Fibroblast of gingiva (primary cell): ENCODE results near the gene CIBAR2.
A peak's percentile ranks its signal among the peaks of the same experiment; 100 is the strongest.

ENCODE experiments used
- DNase-seq: peaks from one replicate; pipeline ENCODE4 v3.0.0-alpha.2; 2011; ENCODE audit warnings: low read depth

CIBAR2 gene

GRCh38 chr16:85103114-85104079, 8.9 kb downstream of the CIBAR2 start:
- no peak for DNase-seq

GRCh38 chr16:85101956-85102630, 10.2 kb downstream of the CIBAR2 start:
- no peak for DNase-seq

DNA sequence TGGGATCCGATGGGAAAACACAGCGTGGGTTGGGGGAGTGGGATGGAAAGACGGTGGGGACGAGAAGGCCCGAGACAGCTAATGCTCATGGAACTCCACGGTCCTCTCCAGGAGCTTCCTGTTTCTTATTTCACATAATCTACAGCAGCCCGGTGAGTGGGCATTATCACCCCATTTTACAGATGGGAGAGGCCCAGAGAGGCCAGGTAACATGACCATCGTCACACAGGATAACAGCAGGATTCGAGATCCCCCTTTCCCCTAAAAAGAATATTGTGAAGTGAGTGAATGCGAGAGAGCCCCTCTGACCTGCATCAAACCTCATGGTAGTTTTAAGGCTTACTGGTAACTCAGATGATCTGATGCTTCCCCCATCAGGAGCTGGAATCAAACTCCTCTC, 12.0 kb downstream of the CIBAR2 start:
- no peak for DNase-seq

DNA sequence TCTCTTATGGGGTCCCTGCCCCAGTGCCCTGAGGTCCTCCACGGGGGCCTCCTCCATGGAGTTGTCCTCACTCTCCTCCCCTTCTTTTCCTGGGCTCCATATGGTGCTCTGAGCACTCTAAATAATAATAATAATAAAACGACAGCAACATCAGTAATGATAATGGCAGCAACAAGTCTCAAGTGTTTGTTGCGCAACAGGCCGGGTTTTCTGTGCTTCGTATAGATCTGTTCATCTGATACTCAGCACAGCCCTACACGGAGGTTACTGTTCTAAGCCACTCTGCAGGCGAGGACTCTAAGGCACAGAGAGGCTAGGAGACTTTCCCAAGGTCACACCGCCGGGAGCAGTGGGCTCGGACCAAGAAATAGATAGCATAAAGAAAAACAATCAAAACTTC, 13.7 kb downstream of the CIBAR2 start:
- DNase-seq, result no peak

DNA sequence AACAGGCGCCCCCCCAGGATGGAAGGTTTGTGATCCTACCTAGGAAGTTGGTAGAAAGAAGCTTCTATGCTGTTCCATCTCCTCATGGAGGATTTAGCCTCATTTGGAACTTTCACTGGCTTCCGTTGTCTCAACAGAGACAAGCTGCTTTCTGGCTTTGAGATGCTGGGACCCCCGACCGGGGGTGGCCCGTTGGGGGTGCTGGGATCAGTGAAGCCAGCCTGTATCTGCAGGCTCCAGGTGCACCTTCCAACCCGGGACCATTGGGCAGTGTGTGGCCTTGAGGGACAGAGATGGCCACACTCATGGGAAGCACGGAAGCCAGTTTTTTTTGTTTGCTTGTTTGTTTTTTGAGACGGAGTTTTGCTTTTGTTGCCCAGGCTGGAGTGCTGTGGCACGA, 15.4 kb downstream of the CIBAR2 start:
- DNase-seq, result no peak

DNA sequence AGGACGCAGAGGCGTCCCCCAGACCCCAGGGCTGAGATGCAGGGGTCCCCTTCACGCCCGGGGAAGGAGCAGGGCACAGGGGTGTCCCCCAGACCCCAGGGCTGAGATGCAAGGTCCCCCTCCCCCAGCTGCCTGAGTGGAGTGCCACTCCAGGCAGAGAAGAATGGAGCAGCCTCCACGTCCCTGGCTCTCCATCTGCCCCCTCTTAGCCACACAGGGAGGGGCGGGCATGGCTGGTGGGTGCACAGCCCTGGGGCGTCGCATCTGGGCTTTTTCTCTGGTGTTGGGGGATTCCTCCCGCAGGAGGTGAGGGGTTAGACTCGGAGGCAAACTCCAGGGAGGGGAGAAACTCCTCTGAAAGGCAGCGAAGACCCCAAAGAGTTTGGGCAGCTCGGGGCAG, 17.5 kb downstream of the CIBAR2 start:
- no peak for DNase-seq

DNA sequence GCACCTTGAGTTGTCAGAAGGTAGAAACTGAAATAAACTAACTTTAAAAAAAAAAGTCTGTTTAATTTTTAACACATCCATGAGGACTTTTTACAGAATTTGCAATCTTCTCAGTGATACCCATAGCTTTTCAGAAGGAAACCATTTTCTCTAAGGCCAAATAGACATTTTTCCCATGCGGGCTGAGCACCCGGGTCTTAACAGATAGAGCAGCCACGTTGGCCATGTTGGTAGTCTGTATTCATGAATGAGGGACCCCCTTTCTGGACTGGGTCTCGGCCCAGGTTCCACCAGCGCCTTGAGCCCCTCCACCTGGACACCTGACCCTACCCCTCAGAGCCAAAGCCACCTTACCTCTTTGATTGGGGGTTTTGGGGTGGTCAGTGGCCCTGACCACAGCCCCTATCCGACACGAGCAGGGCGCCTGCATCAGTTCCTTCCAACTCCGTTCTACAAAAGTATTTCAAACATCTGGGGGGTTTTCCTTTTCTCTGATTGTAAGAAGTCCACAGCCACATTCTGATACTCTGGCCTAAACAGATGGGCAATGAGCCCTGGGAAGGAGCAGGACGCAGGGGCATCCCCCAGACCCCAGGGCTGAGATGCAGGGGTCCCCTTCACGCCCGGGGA, 18.0 kb downstream of the CIBAR2 start:
- no peak for DNase-seq

- DNase-seq, result no peak
Observed at GRCh38 chr16:85093705-85094104, 18.6 kb downstream of the CIBAR2 start.

- DNase-seq, result no peak
Observed at GRCh38 chr16:85092851-85093250, 19.4 kb downstream of the CIBAR2 start.

- no peak for DNase-seq
Observed at GRCh38 chr16:85092309-85092708, 20.0 kb downstream of the CIBAR2 start.

GRCh38 chr16:85091522-85091910, 20.8 kb downstream of the CIBAR2 start:
- no peak for DNase-seq

DNA sequence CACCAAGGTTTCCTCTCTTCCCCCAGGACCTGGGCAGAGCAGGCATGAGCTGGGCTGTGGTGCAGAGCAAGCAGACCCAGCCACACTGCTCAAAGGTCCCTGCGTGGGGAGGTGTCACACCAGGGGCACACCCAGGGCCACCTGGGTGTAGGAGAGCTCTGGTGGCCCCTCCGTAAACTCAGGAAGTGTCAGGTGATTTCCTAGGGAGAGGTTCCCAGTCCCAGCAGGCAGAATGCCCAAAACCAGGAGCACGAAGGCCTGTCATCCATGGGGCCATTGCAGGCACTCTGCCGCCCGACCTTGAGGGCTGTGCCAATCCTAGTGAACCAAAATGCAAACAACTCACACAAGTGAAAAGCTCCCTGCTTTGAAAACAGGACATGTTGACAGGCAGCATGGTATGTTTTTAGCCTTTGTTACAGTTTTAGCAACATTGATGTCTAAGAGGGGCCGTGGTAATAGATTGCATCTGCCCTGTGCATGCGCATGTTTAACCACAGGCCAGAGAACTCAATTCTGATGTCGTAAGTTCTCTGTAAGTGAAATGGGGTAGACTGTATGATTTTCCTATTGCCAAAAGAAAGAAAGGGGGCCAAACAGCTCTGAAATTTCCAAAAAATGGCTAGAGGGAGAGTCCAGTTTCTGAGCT, 21.3 kb downstream of the CIBAR2 start:
- peak; percentile 25 for DNase-seq

DNA sequence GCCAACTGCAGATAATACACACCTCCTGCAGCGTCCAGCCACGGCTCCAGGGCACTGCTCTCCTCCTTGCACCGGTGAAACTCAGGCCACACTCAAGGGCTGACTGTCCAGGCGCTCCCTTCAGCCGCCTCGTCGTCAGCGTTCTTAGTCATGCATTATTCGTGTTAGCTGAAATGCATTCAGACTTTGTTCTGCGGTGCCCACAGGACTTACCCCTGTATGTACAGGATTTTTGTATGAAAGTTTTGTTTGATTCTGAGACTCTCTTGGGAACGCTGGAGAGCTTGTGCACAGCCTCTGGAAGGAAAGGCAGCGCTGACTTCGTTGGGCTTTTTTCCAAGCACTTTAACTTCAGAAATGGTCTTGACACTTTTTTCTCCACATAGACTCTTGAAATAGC, 22.1 kb downstream of the CIBAR2 start:
- DNase-seq, result no peak

DNA sequence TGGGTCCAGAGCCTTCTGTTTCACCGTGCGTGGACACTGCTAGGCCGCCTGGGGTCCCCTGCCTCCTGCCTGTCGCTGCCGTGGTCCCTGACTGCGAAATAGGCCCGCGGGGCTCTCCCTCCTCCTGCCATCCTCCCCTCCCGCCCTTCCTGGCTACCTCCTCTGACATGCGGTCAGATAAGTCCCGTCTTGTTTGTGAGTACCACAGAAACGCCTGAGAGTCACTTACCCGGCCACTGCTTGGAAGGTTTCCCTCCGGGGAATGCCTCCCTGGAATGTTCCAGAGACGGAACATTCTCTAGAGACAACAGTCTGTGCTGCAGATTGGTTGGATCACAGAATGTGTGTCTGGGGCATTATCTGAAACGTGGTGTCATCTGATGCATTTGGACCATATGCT, 22.7 kb downstream of the CIBAR2 start:
- DNase-seq, result peak; percentile 22

GRCh38 chr16:85088570-85089199, 23.6 kb downstream of the CIBAR2 start:
- DNase-seq, result no peak

DNA sequence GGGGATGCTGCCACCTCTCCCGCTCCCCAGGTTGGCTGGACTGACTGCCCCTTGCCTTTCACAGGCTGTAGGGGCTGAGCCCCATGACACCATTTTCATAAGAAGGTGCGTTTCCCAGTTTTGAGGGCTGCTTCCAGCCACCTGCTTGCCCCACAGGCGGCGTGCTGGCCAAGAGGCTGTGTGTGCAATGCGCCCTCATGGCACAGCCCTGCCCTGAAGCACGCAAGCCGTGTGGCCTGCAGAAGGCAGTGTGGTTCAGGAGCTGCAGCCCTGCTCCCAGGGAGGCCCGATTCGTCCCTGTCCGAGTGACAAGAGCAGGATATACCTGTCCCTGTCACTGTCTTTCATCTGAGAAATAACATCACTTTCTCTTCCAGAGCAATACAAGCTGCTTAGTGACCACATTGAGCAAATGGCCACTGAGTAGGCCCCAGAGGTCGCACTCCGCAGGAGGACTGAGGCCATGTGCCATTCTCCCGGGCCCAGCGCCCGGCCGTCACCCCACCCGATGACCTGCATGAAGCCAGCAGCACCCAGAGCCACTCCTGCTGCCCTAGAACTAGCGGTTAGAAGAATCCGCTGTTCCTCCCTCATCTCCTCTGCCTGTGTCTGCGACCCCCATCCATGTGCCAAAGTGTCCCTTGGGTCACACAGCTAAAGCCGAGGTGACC, 24.2 kb downstream of the CIBAR2 start:
- no peak for DNase-seq

GRCh38 chr16:85086347-85087291, 25.7 kb downstream of the CIBAR2 start:
- DNase-seq, result peak; percentile 44

DNA sequence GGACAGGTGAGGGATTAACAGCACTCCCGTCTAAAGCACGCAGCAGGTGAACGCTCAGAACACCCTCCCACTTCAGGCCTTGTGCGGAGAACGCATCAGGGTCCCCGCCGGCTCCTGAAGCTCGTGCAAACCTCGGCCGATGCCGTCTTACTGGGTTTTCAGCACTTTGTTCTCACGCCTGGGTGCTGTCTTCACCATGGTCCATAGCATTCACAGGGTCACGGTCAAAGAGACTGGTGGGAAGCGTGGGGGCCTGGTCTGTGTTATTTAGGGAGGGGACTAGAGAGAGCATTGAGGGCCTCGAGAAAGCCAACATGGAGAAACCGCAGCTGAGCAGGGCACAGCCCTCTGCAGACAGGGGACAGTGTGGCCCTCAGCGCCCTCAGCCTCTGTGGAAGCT, 26.6 kb downstream of the CIBAR2 start:
- no peak for DNase-seq

DNA sequence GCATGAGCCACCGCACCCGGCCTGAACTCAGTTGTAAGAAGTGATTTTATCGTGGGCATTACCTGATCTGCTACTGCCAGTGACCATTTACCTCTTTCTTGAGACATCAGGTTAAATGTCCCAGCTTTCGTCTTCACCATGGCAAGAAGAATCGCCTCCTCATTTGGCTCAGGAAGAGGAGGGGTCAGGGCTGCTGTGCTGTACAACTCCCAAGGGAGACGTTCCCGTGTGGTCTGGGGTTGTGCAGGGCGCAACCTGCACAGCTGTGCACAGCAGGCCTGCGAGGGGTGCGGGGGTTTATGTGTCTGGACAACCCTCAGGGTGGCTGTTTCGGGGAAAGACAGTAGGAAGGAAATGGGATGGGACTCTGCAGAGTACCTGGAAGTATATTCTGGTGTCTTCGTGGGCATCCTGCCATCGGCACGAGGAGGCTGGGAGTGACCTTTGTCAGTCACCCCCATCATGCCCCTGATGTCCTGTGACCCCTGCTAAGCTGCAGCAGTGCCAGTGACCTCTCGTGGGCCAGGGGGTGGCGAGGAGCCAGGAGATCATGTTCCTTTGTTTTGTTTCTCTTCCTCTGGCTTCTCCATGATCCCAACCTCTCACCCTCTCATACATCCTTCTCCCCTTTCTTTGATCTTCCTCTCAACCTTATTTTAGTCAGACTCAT, 27.3 kb downstream of the CIBAR2 start:
- no peak for DNase-seq
